Uterus (tissue), 4 donors: ENCODE measurements around the gene HDAC4. TPM values are rescaled to one million over a fixed set of nuclear protein-coding genes. Genes with fewer than 3 reads are reported as not detected.

Experiments used
- DNase-seq, 2 donors: peaks; one replicate each; pipeline ENCODE4 v3.0.0-alpha.2; 2019 to 2020
- H3K27ac ChIP-seq, 2 donors: fragments of 200-600 bp; sonication (generic); 1 replicate in 1 of 2; 2 replicates in 1 of 2; pipeline ENCODE4 v1.5.1; 2016 to 2018
- H3K27me3 ChIP-seq, 2 donors: fragments of 200-600 bp; sonication (generic); one replicate each; pipeline ENCODE4 v1.5.1; 2018 to 2019; ENCODE audit warnings: control low read depth in 1 of 2
- H3K36me3 ChIP-seq, 2 donors: fragments of 200-600 bp; sonication (generic); one replicate each; pipeline ENCODE4 v1.5.1; 2019; ENCODE audit warnings: control low read depth in 1 of 2
- H3K4me1 ChIP-seq, 2 donors: fragments of 200-600 bp; sonication (generic); one replicate each; pipeline ENCODE4 v1.5.1; 2018 to 2019; ENCODE audit warnings: control low read depth in 1 of 2
- H3K4me3 ChIP-seq, 2 donors: fragments of 200-600 bp; sonication (generic); 1 replicate in 1 of 2; 2 replicates in 1 of 2; pipeline ENCODE4 v1.5.1; 2018 to 2019; ENCODE audit warnings: mild to moderate bottlenecking in 1 of 2
- H3K9me3 ChIP-seq, 2 donors: fragments of 200-600 bp; sonication (generic); one replicate each; pipeline ENCODE4 v1.5.1; 2019; ENCODE audit warnings: control low read depth in 1 of 2
- POLR2A ChIP-seq, 2 donors: fragments of 450-650 bp; IDR thresholded peaks; one replicate each; pipeline ENCODE4 v1.6.1; 2016; ENCODE audit warnings: antibody characterized with exemption in 2 of 2, mild to moderate bottlenecking in 1 of 2, moderate library complexity in 1 of 2
- intact Hi-C: fragments of 100-400 bp; cut with DNase I; formaldehyde crosslinking; loops from one replicate; pipeline ENCODE4 v1.15.1; 2023; ENCODE audit warnings: low total_unique reads
- total RNA-seq, 4 donors: library from RNA; depleted of rRNA in 3 of 4; stranded (reverse); fragments of >200 nt in 3 of 4; gene quantifications; one replicate each; pipeline versions ENCODE4 v1.1.0 to v1.2.4, GENCODE V29; 2014 to 2023
- TF ChIP-seq, protein P1 (sequence below), 4 experiments: fragments of 200-600 bp in 2 of 4; fragments of 450-650 bp in 2 of 4; sonication (generic) in 2 of 4; IDR thresholded peaks; one replicate each; pipeline ENCODE4 v1.5.1; 2016 to 2019; ENCODE audit warnings: antibody characterized with exemption in 4 of 4, mild to moderate bottlenecking in 2 of 4, moderate library complexity in 1 of 4
- donor health status: DM: yes; HTN: yes; CAD: no.

Gene HDAC4
- total RNA-seq, 4 donors from 2014 or later, result 42.1 to 91.5 (median 73.4) TPM

DNA sequence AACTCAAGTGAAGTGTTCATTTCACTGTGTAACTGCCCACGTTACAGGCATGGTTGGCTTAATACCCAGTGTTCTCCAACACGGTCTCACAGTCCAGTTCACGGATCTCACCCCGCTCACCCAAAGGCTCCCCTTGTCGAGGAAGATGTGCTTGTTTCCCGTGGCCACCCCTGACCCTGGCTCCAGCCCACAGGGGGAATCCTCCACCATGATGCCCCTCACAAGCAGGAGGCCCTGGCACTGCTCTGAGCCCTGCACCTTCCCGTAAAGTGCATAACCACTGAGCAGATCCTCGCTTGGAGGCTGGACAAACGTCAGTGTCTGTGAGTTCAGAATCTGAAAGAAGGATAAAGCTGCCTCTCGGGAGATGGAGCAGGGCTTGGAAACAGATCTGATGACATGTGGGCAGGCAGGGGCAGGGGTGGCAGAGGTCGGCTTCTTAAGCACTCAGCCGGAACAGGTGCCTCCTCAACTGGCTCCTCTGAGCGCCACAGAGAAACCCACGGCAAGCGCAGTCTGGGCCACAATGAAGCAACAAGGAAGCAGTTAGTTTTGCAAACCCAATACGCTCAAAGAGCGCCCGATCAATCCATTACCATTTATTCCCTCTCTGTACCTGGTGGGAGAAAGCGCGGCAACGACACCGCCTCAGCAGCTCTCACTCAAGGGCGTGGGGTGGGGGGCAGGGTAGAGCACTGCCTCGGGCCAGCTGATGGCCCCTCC is 17.6 kb downstream of the HDAC4 start:
- Histone ChIP-seq H3K27ac (no peak overlapping the region), H3K4me1 (no peaks in the 10 kb centered on the region), H3K36me3 (no peaks in the 10 kb centered on the region), H3K9me3 (no peaks in the 10 kb centered on the region), H3K27me3 (no peaks in the 10 kb centered on the region), H3K4me3 (no peak overlapping the region)
- intact Hi-C loops, result no loop called here
- TF ChIP-seq, protein P1, sequence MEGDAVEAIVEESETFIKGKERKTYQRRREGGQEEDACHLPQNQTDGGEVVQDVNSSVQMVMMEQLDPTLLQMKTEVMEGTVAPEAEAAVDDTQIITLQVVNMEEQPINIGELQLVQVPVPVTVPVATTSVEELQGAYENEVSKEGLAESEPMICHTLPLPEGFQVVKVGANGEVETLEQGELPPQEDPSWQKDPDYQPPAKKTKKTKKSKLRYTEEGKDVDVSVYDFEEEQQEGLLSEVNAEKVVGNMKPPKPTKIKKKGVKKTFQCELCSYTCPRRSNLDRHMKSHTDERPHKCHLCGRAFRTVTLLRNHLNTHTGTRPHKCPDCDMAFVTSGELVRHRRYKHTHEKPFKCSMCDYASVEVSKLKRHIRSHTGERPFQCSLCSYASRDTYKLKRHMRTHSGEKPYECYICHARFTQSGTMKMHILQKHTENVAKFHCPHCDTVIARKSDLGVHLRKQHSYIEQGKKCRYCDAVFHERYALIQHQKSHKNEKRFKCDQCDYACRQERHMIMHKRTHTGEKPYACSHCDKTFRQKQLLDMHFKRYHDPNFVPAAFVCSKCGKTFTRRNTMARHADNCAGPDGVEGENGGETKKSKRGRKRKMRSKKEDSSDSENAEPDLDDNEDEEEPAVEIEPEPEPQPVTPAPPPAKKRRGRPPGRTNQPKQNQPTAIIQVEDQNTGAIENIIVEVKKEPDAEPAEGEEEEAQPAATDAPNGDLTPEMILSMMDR (IDR thresholded peaks at IDR 0.05), result no peak
- no peak for DNase-seq

DNA sequence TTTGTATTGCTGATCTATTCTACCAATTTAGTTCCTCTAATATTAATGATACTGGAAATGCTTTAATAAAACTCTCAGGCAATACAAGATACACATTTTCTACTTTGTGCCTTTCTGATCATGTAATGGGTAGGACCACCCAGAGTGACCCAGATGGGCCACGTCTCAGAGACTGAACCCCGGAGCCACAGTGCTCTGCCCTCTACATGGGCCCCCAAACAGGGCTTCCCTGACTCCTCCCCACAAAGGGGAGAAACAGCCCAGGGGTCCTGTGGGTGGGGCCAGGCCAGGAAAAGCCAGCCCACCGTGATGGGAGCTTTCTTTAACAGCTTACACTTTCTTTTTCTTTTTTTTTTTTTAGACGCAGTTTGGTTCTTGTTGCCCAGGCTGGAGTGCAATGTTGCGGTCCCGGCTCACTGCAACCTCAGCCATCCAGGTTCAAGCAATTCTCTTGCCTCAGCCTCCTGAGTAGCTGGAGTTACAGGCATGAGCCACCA is 18.4 kb downstream of the HDAC4 start:
- no peaks in the 10 kb centered on the region for H3K36me3 ChIP-seq
- no peaks in the 10 kb centered on the region for H3K4me1 ChIP-seq
- DNase-seq, result no peak
- H3K27me3 ChIP-seq, result no peaks in the 10 kb centered on the region
- intact Hi-C loops, result no loop called here
- TF ChIP-seq, protein P1 (IDR thresholded peaks at IDR 0.05), result no peak
- TF ChIP-seq POLR2A (IDR thresholded peaks at IDR 0.05), result no peak
- no peak overlapping the region for H3K27ac ChIP-seq
- no peaks in the 10 kb centered on the region for H3K9me3 ChIP-seq
- H3K4me3 ChIP-seq, result no peak overlapping the region

DNA sequence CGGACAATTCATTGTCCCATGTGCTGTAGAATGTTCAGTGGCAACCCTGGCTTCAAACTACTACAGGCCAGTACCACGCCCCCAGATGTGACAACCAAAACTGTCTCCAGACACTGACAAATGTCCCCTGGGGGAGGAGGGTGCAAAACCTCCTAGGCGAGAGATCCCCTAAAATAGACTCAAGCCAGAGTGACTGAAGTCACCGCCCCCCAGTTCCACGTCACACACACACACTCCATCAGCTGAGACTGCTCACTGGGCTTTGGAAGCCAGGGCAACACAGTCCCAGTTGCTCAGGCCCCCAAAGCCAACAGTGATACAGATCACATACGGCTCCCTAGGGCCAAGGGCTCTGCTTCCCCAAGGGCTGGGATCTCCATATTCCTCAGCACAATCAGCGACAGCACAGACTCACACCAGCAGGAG is 19.1 kb downstream of the HDAC4 start:
- no peaks in the 10 kb centered on the region for H3K4me1 ChIP-seq
- no peaks in the 10 kb centered on the region for H3K36me3 ChIP-seq
- TF ChIP-seq, protein P1 (IDR thresholded peaks at IDR 0.05), result no peak
- no peak for TF ChIP-seq POLR2A (IDR thresholded peaks at IDR 0.05)
- DNase-seq, result no peak
- no peak overlapping the region for H3K4me3 ChIP-seq
- intact Hi-C loops, result no loop called here
- H3K27me3 ChIP-seq, result no peaks in the 10 kb centered on the region
- H3K27ac ChIP-seq, result no peak overlapping the region
- H3K9me3 ChIP-seq, result no peaks in the 10 kb centered on the region

DNA sequence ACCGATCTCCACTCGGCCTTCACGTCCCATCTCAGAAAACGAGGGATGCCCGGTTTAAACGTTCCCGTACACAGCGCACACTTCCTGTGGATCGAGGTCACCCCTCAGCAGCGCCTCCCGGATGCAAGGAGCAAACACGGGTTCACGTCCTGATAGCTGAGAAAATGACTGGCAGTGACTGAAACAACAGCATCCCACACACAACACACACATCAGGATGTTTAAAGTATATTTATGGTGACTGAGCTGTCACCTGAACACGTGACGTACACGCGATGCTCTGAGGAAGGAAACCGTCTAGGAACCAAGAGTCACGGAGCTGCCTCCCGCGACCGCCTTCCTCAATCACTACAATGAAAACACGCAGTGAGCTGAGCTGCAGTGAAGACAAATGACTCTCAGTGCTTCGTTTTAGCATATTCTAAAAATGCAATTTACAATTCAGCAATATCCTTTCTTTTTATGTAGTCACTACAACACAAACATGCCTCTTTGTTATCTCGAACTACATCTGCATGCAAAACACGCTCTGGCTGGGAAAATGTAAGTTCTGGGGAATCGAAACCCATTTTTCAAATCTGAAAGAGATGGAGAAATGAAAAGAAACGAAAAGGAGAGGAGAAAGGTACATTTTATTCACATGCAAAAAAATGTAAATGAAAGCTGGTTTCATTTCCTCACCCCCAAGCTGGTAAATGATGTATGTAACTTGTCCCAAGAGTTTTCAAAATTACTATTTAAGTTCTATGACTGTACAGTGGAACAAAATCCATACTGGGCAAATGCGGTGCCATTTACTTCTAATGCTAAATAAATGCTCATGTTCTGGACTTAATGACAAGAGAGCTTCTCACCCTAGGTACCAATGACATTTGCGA is 19.8 kb downstream of the HDAC4 start:
- no peak for DNase-seq
- Histone ChIP-seq H3K36me3 (no peaks in the 10 kb centered on the region), H3K4me3 (no peak overlapping the region), H3K9me3 (no peaks in the 10 kb centered on the region), H3K4me1 (no peaks in the 10 kb centered on the region), H3K27ac (no peak overlapping the region), H3K27me3 (no peaks in the 10 kb centered on the region)
- intact Hi-C loops, result no loop called here
- TF ChIP-seq, protein P1 (IDR thresholded peaks at IDR 0.05), result no peak
- TF ChIP-seq POLR2A (IDR thresholded peaks at IDR 0.05), result no peak

DNA sequence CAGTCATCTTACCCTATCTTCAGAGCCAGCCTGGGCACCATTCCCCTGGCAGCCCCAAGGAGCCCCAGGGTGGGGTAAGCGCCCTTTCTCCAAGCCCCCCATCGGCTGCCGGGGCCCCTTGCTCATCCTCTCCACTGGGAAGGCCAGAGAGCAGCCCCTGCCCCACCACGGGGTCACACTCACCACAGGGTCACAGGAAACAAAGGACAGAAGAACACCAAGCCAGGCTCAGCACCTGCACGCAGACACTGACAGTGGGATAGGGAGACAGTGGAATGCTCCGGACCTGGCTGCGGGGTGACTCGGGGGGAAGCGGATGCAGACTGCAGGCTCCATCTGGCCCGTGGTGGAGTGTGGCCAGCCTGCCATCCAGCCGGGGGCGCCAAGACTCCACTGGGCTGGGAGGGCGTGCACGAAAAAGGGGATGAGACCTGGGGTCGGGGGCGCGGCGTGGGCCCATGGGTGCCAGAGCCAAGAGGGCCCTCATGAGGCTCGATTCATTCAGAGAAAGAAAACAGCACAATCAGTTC is 21.1 kb downstream of the HDAC4 start:
- intact Hi-C loops, result no loop called here
- no peak for TF ChIP-seq POLR2A (IDR thresholded peaks at IDR 0.05)
- TF ChIP-seq, protein P1 (IDR thresholded peaks at IDR 0.05), result no peak
- no peaks in the 10 kb centered on the region for H3K9me3 ChIP-seq
- DNase-seq, result no peak
- no peak overlapping the region for H3K4me3 ChIP-seq
- H3K27ac ChIP-seq, result no peak overlapping the region
- H3K27me3 ChIP-seq, result no peaks in the 10 kb centered on the region
- no peaks in the 10 kb centered on the region for H3K36me3 ChIP-seq
- H3K4me1 ChIP-seq, result no peaks in the 10 kb centered on the region
